K562 (cell line): ENCODE data around the gene TARBP1. TPM values are rescaled to one million over a fixed set of nuclear protein-coding genes. Genes with fewer than 3 reads are reported as not detected.

Experiments
- BRD4 ChIP-seq: fragments of 200-600 bp; sonication (generic); IDR thresholded peaks from 2 replicates; pipeline ENCODE4 v1.6.1; 2017; ENCODE audit warnings: inconsistent platforms
- BRF1 ChIP-seq: IDR thresholded peaks from 3 replicates; pipeline ENCODE4 v1.6.1; 2011; ENCODE audit warnings: borderline replicate concordance, mild to moderate bottlenecking; ENCODE audit not compliant: insufficient read length; ENCODE audit errors: extremely low read depth
- HDGF ChIP-seq: fragments of 450-650 bp; IDR thresholded peaks from 2 replicates; pipeline ENCODE4 v1.6.1; 2016
- KHSRP ChIP-seq: fragments of 450-650 bp; IDR thresholded peaks from 2 replicates; pipeline ENCODE4 v1.6.1; 2017
- LEF1 ChIP-seq: fragments of 450-650 bp; IDR thresholded peaks from 2 replicates; pipeline ENCODE4 v1.6.1; 2016; ENCODE audit warnings: mild to moderate bottlenecking
- MAFG ChIP-seq: fragments of 450-650 bp; conservative IDR thresholded peaks from 2 replicates; pipeline ENCODE4 v1.6.1; 2016; ENCODE audit warnings: missing genetic modification characterization, missing compliant biosample characterization
- POLR2AphosphoS2 ChIP-seq: IDR thresholded peaks from 2 replicates; pipeline ENCODE4 v1.6.1; 2012; ENCODE audit warnings: low read length, improper control_type of control experiment
- PRMT5 ChIP-seq: sonication (generic); formaldehyde crosslinking; IDR thresholded peaks from 2 replicates; pipeline ENCODE4 v1.5.0; 2020; ENCODE audit warnings: missing genetic modification reagents
- SETDB1 ChIP-seq: IDR thresholded peaks from one replicate; pipeline ENCODE4 v1.6.1; 2012; ENCODE audit warnings: low read length, control low read depth, inconsistent platforms
- SMAD2 ChIP-seq: fragments of 150-350 bp; IDR thresholded peaks from 2 replicates; pipeline ENCODE4 v1.6.1; 2014; ENCODE audit warnings: low read depth, mild to moderate bottlenecking, low read length
- ZNF23 ChIP-seq: fragments of 250-450 bp; sonication (Bioruptor Pico); IDR thresholded peaks from 2 replicates; pipeline ENCODE4 v1.4.0; 2020; ENCODE audit warnings: mild to moderate bottlenecking
- ZNF263 ChIP-seq: sonication (generic); formaldehyde crosslinking; IDR thresholded peaks from 2 replicates; pipeline ENCODE4 v1.8.0; 2022; ENCODE audit warnings: mild to moderate bottlenecking, missing genetic modification reagents, borderline replicate concordance
- polyA plus RNA-seq, 8 experiments: library from polyadenylated mRNA; depleted of rRNA in 4 of 8; stranded (reverse) in 5 of 8; unstranded in 3 of 8; fragments of >200 nt; fragmentation: Nextera tagmentation in 2 of 8; fragmentation: Illumina TruSeq in 1 of 8; extraction: Ambion mirVana in 2 of 8; extraction: Trizol in 1 of 8; gene quantifications; 2 replicates each; pipeline versions ENCODE4 v1.2.1 to v1.2.3, GENCODE V29; 2011 to 2014; ENCODE audit warnings: inconsistent platforms in 1 of 8, missing spikeins in 1 of 8
- total RNA-seq, 7 experiments: library from RNA; depleted of rRNA in 6 of 7; stranded (reverse); fragments of >200 nt in 6 of 7; fragmentation: Illumina TruSeq in 2 of 7; extraction: Trizol in 2 of 7; gene quantifications; 2 replicates each; pipeline versions ENCODE4 v1.2.1 to v1.2.3, GENCODE V29; 2011 to 2021; ENCODE audit warnings: low replicate concordance in 1 of 7
- TF ChIP-seq, protein P1 (sequence below), 2 experiments: fragments of 450-650 bp; IDR thresholded peaks; 2 replicates each; pipeline ENCODE4 v1.6.1; 2018; ENCODE audit warnings: mild to moderate bottlenecking in 2 of 2, low read depth in 1 of 2; ENCODE audit not compliant: partially characterized antibody in 2 of 2
- TF ChIP-seq, protein P2 (sequence below): fragments of 450-650 bp; conservative IDR thresholded peaks from 2 replicates; pipeline ENCODE4 v1.6.1; 2016; ENCODE audit warnings: missing genetic modification characterization, low read depth, mild to moderate bottlenecking, control low read depth, missing compliant biosample characterization

The TARBP1 gene
- total and polyA plus RNA-seq, 9 of the 15 experiments (the other 6 are each of a cell fraction or from before 2014, with no cell fraction given) = 8.8 to 48.0 (median 22.9) TPM

DNA sequence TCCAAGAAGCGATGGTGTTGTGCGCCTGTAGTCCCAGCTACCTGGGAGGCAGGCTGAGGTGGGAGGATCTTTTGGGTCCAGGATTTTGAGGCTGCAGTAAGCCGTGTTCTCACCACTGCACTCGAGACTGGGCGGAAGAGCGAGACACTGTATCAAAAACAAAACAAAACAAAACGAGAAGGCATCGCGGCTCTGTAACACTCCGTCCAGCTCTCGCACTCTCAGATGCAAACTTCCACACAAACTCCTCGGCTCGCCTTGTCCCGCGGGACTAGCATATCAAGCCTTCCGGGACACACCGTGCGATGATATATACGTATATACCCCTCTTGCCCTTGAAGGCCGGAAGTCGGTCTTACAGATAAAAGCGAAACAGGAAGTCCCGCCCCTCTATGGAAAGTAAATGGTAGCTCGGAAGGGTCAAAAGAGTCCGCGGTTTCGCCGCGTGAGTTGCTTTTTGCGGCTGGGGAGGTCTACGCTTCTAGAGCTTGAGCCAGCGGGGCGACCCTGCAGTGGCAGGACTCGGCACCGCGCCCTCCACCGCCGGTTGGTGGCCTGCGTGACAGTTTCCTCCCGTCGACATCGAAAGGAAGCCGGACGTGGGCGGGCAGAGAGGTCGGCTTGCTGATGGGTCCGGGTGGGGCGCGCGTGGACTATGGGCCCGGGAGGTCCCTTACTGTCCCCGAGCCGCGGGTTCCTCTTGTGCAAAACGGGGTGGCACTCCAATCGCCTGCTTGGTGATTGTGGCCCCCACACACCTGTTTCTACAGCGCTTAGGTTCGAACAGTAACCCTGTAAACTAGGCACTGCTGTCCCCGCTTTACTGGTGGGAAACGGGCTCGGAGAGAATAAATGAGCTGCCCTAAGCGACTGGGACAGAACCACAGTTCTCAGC lies 105.7 kb downstream of the TARBP1 start, which contains the start of gene COA6 (continued):
- TF ChIP-seq SMAD2 (no peak), SETDB1 (no peak), HDGF (no peak), PRMT5 (CRISPR knock-in tag) (no peak), ZNF263 (CRISPR knock-in tag) (no peak), POLR2AphosphoS2 (peak; percentile 92), BRF1 (no peak), KHSRP (no peak), LEF1 (no peak; the same call in none of the 2 replicates), ZNF23 (CRISPR knock-in tag) (no peak; the same call in 1 of the 2 replicates), BRD4 (peak; percentile 83), MAFG (no peak)
- TF ChIP-seq, protein P1, sequence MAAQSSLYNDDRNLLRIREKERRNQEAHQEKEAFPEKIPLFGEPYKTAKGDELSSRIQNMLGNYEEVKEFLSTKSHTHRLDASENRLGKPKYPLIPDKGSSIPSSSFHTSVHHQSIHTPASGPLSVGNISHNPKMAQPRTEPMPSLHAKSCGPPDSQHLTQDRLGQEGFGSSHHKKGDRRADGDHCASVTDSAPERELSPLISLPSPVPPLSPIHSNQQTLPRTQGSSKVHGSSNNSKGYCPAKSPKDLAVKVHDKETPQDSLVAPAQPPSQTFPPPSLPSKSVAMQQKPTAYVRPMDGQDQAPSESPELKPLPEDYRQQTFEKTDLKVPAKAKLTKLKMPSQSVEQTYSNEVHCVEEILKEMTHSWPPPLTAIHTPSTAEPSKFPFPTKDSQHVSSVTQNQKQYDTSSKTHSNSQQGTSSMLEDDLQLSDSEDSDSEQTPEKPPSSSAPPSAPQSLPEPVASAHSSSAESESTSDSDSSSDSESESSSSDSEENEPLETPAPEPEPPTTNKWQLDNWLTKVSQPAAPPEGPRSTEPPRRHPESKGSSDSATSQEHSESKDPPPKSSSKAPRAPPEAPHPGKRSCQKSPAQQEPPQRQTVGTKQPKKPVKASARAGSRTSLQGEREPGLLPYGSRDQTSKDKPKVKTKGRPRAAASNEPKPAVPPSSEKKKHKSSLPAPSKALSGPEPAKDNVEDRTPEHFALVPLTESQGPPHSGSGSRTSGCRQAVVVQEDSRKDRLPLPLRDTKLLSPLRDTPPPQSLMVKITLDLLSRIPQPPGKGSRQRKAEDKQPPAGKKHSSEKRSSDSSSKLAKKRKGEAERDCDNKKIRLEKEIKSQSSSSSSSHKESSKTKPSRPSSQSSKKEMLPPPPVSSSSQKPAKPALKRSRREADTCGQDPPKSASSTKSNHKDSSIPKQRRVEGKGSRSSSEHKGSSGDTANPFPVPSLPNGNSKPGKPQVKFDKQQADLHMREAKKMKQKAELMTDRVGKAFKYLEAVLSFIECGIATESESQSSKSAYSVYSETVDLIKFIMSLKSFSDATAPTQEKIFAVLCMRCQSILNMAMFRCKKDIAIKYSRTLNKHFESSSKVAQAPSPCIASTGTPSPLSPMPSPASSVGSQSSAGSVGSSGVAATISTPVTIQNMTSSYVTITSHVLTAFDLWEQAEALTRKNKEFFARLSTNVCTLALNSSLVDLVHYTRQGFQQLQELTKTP (IDR thresholded peaks at IDR 0.05; ENCODE audit: low read depth in 1 of 2, partially characterized antibody in 2 of 2) = peak; percentile 74 to 85
- TF ChIP-seq, protein P2, sequence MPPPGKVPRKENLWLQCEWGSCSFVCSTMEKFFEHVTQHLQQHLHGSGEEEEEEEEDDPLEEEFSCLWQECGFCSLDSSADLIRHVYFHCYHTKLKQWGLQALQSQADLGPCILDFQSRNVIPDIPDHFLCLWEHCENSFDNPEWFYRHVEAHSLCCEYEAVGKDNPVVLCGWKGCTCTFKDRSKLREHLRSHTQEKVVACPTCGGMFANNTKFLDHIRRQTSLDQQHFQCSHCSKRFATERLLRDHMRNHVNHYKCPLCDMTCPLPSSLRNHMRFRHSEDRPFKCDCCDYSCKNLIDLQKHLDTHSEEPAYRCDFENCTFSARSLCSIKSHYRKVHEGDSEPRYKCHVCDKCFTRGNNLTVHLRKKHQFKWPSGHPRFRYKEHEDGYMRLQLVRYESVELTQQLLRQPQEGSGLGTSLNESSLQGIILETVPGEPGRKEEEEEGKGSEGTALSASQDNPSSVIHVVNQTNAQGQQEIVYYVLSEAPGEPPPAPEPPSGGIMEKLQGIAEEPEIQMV = no peak
